Hematopoietic multipotent progenitor cell (in vitro differentiated cells): ENCODE results near the gene EFCAB6. TPM values are rescaled to one million over a fixed set of nuclear protein-coding genes. Genes with fewer than 3 reads are reported as not detected.

Source experiments
- DNase-seq, 3 donors: peaks; one replicate each; pipeline ENCODE4 v3.0.0-alpha.2; 2011 to 2015; ENCODE audit warnings: low read depth in 2 of 3, low spot score in 2 of 3
- total RNA-seq: library from RNA; depleted of rRNA; stranded (reverse); fragments of >200 nt; gene quantifications from one replicate; pipeline ENCODE4 v1.2.3, GENCODE V29; 2012

The EFCAB6 gene
- total RNA-seq, 1 donor: 0.54 TPM

- no peak for DNase-seq
Observed at GRCh38 chr22:43753688-43754087, 58.4 kb downstream of the EFCAB6 start.

GRCh38 chr22:43750751-43751150 is 61.4 kb downstream of the EFCAB6 start:
- no peak for DNase-seq

GRCh38 chr22:43749473-43749872 is 62.6 kb downstream of the EFCAB6 start:
- DNase-seq: no peak

- no peak for DNase-seq
Observed at GRCh38 chr22:43747877-43748276, 64.2 kb downstream of the EFCAB6 start.

- DNase-seq: no peak
Observed at GRCh38 chr22:43747058-43747457, 65.0 kb downstream of the EFCAB6 start.

GRCh38 chr22:43745783-43746356 is 66.2 kb downstream of the EFCAB6 start:
- no peak for DNase-seq

GRCh38 chr22:43745411-43745770 is 66.7 kb downstream of the EFCAB6 start:
- DNase-seq: no peak

- no peak for DNase-seq
Observed at GRCh38 chr22:43744700-43745410, 67.2 kb downstream of the EFCAB6 start.

GRCh38 chr22:43743929-43744643 is 68.0 kb downstream of the EFCAB6 start:
- no peak for DNase-seq

GRCh38 chr22:43743131-43743530 is 69.0 kb downstream of the EFCAB6 start:
- peak in 1 of 3 donors; percentile 17 for DNase-seq

- no peak for DNase-seq
Observed at GRCh38 chr22:43742154-43742950, 69.8 kb downstream of the EFCAB6 start.

- no peak for DNase-seq
Observed at GRCh38 chr22:43740587-43741270, 71.4 kb downstream of the EFCAB6 start.

- no peak for DNase-seq
Observed at GRCh38 chr22:43739851-43740379, 72.2 kb downstream of the EFCAB6 start.

GRCh38 chr22:43737150-43737828 is 74.8 kb downstream of the EFCAB6 start:
- no peak for DNase-seq

- DNase-seq: no peak
Observed at GRCh38 chr22:43736651-43737050, 75.5 kb downstream of the EFCAB6 start.

- DNase-seq: no peak
Observed at GRCh38 chr22:43734370-43735150, 77.5 kb downstream of the EFCAB6 start.

- DNase-seq: no peak
Observed at GRCh38 chr22:43733138-43733537, 79.0 kb downstream of the EFCAB6 start.

- no peak for DNase-seq
Observed at GRCh38 chr22:43731988-43732387, 80.1 kb downstream of the EFCAB6 start.

GRCh38 chr22:43726964-43727543 is 85.1 kb downstream of the EFCAB6 start:
- no peak for DNase-seq
